Measurements from ENCODE around the gene MUC6.

- TF ChIP-seq CTCF (tag by site-specific recombination; IDR thresholded peaks at IDR 0.05) = no peak
- TF ChIP-seq REST (tag by site-specific recombination; IDR thresholded peaks at IDR 0.05) = no peak
- TF ChIP-seq ZNF404 (tag by site-specific recombination; IDR thresholded peaks at IDR 0.05) = no peak
- TF ChIP-seq IKZF3 (tag by site-specific recombination; IDR thresholded peaks at IDR 0.05) = no peak
- TF ChIP-seq ZFP37 (tag by site-specific recombination; IDR thresholded peaks at IDR 0.05) = no peak
- TF ChIP-seq ZNF624 (tag by site-specific recombination; IDR thresholded peaks at IDR 0.05) = no peak
- TF ChIP-seq YY1 (tag by site-specific recombination; IDR thresholded peaks at IDR 0.05) = no peak
- no peak for TF ChIP-seq ZNF24 (tag by site-specific recombination; IDR thresholded peaks at IDR 0.05)
- TF ChIP-seq ZNF292 (tag by site-specific recombination; IDR thresholded peaks at IDR 0.05; ENCODE audit: borderline replicate concordance, low read depth) = no peak
- no peak for TF ChIP-seq TCF7L2 (IDR thresholded peaks at IDR 0.05; ENCODE audit: borderline replicate concordance, low read depth, low read length)
- no peak for TF ChIP-seq ZBTB17 (tag by site-specific recombination; IDR thresholded peaks at IDR 0.05)
- TF ChIP-seq KLF7 (tag by site-specific recombination; IDR thresholded peaks at IDR 0.05; ENCODE audit: borderline replicate concordance) = no peak
- TF ChIP-seq ZNF670 (tag by site-specific recombination; IDR thresholded peaks at IDR 0.05; ENCODE audit: low read depth) = no peak
Observed at GRCh38 chr11:1002406-1002984, 34.0 kb downstream of the MUC6 start.
